ENCODE data around the gene TAS2R31. TPM values are rescaled to one million over a fixed set of nuclear protein-coding genes. Genes with fewer than 3 reads are reported as not detected.
"Not testable (repeated sequence)": the region's sequence is repeated elsewhere in the genome, so short reads cannot be mapped to it uniquely, and the experiment has no call there.

Gene TAS2R31
- total RNA-seq, 1 experiment from 2014 or later, result 1.7 TPM

- no TSS peak for BruUV-seq (replicated peaks)
Measured at GRCh38 chr12:11067514-11067913, 36.3 kb upstream of the TAS2R31 start.

DNA sequence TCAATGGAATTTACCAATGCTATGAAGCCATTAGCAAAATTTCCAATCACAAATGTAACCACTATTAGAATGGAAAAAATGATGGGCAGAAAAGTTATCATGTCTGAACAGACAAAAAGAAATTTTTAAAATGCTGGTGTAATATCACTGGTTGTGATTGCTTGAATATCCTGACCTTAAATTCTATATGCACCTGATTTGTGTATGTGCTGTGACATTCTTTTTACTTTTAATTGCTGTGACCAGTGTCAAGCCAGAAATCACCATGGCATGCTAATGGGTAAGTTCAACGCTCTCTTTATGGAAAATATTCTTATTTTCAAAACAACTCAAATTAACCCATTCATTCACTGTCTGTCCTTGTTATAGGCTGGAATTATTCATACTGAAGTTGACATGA, 31.0 kb upstream of the TAS2R31 start, which contains the start of gene TAS2R46:
TSS of gene TAS2R46 (minus strand) at position 101 of the 400 bp plus-strand sequence. CDS start at position 101, 0 bp downstream.
- BruUV-seq (replicated peaks); H4K20me1 ChIP-seq (ENCODE audit: insufficient read depth); H3K27me3 ChIP-seq (ENCODE audit: insufficient read depth, low read length); H3K4me1 ChIP-seq (ENCODE audit: control insufficient read depth in 1 of 2, insufficient read depth in 2 of 2, low read length in 2 of 2); DNase-seq (ENCODE audit: low read depth, low spot score); H3K4me2 ChIP-seq (ENCODE audit: low read length); H3K9me2 ChIP-seq (ENCODE audit: insufficient read depth); RAD21 ChIA-PET (ENCODE audit: low non-redundant PET in 1 of 2, low total read pairs in 2 of 2, uncharacterized antibody in 2 of 2, unreplicated experiment in 2 of 2); H3K27ac ChIP-seq (ENCODE audit: low read depth, low read length); H3K36me3 ChIP-seq (ENCODE audit: control insufficient read depth in 1 of 2, insufficient read depth in 2 of 2, low read length in 2 of 2); H3K4me3 ChIP-seq (replicated peaks in 1 of 2; ENCODE audit: low read depth in 1 of 2, low read length in 2 of 2); H2AFZ ChIP-seq (ENCODE audit: low read depth, low read length, poor library complexity, severe bottlenecking); ATAC-seq; CTCF ChIA-PET; intact Hi-C loops (cut with micrococcal nuclease); H3K9ac ChIP-seq (ENCODE audit: low read length); H3K9me3 ChIP-seq (ENCODE audit: control insufficient read depth in 1 of 2, insufficient read depth in 1 of 2, low read depth in 1 of 2, low read length in 2 of 2); POLR2A ChIA-PET: not testable (repeated sequence)
- peaks cover 13% of the 10 kb centered on the region; the same call in 1 of the 2 replicates for H3K79me2 ChIP-seq (ENCODE audit: insufficient read depth, low read length)

More at GRCh38 chr12:11067514-11067913, 36.3 kb upstream of the TAS2R31 start:
- Histone ChIP-seq H3K9me3 (ENCODE audit: control insufficient read depth in 1 of 2, insufficient read depth in 1 of 2, low read depth in 1 of 2, low read length in 2 of 2) (no peaks in the 10 kb centered on the region), H3K4me1 (ENCODE audit: control insufficient read depth in 1 of 2, insufficient read depth in 2 of 2, low read length in 2 of 2) (peaks cover 7 to 9% of the 10 kb centered on the region in 2 experiments), H3K27ac (ENCODE audit: low read depth, low read length) (no peak overlapping the region), H2AFZ (ENCODE audit: low read depth, low read length, poor library complexity, severe bottlenecking) (no peak overlapping the region), H3K79me2 (ENCODE audit: insufficient read depth, low read length) (0 out of 2 replicates have a peak, but pooled peaks cover 5% of the 10 kb centered on the region), H4K20me1 (ENCODE audit: insufficient read depth) (0 out of 2 replicates have a peak, but pooled peaks cover 3% of the 10 kb centered on the region), H3K9me2 (ENCODE audit: insufficient read depth) (no peaks in the 10 kb centered on the region), H3K4me2 (ENCODE audit: low read length) (no peak overlapping the region; the same call in 1 of the 2 replicates), H3K9ac (ENCODE audit: low read length) (no peak overlapping the region), H3K27me3 (ENCODE audit: insufficient read depth, low read length) (no peaks in the 10 kb centered on the region), H3K4me3 (replicated peaks in 1 of 2; ENCODE audit: low read depth in 1 of 2, low read length in 2 of 2) (no peak overlapping the region), H3K36me3 (ENCODE audit: control insufficient read depth in 1 of 2, insufficient read depth in 2 of 2, low read length in 2 of 2) (no peaks in the 10 kb centered on the region)
- CTCF ChIA-PET, result no interaction called here
- RAD21 ChIA-PET (ENCODE audit: low non-redundant PET in 1 of 2, low total read pairs in 2 of 2, uncharacterized antibody in 2 of 2, unreplicated experiment in 2 of 2), result no interaction called here
- no peak for TF ChIP-seq EZH2phosphoT487 (IDR thresholded peaks at IDR 0.05; ENCODE audit: borderline replicate concordance)
- no peak for TF ChIP-seq POLR2AphosphoS5 (IDR thresholded peaks at IDR 0.05; ENCODE audit: low read depth, low read length)
- TF ChIP-seq, protein P1, sequence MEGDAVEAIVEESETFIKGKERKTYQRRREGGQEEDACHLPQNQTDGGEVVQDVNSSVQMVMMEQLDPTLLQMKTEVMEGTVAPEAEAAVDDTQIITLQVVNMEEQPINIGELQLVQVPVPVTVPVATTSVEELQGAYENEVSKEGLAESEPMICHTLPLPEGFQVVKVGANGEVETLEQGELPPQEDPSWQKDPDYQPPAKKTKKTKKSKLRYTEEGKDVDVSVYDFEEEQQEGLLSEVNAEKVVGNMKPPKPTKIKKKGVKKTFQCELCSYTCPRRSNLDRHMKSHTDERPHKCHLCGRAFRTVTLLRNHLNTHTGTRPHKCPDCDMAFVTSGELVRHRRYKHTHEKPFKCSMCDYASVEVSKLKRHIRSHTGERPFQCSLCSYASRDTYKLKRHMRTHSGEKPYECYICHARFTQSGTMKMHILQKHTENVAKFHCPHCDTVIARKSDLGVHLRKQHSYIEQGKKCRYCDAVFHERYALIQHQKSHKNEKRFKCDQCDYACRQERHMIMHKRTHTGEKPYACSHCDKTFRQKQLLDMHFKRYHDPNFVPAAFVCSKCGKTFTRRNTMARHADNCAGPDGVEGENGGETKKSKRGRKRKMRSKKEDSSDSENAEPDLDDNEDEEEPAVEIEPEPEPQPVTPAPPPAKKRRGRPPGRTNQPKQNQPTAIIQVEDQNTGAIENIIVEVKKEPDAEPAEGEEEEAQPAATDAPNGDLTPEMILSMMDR (IDR thresholded peaks at IDR 0.05 in 2 of 3, conservative IDR thresholded peaks at IDR 0.05 in 1 of 3; ENCODE audit: borderline replicate concordance in 1 of 3, insufficient read depth in 1 of 3, low read depth in 2 of 3, low read length in 2 of 3), result no peak
- TF ChIP-seq, protein P2, sequence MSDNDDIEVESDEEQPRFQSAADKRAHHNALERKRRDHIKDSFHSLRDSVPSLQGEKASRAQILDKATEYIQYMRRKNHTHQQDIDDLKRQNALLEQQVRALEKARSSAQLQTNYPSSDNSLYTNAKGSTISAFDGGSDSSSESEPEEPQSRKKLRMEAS (IDR thresholded peaks at IDR 0.05), result no peak
- TF ChIP-seq ELF1 (IDR thresholded peaks at IDR 0.05; ENCODE audit: borderline replicate concordance, low read depth), result no peak
- no peak for TF ChIP-seq POLR2A (IDR thresholded peaks at IDR 0.05; ENCODE audit: borderline replicate concordance, extremely low read depth, insufficient read depth, insufficient read length)
- no peak for TF ChIP-seq ZBTB33 (IDR thresholded peaks at IDR 0.05; ENCODE audit: extremely low read depth, insufficient replicate concordance, low read length)
- TF ChIP-seq, protein P3, sequence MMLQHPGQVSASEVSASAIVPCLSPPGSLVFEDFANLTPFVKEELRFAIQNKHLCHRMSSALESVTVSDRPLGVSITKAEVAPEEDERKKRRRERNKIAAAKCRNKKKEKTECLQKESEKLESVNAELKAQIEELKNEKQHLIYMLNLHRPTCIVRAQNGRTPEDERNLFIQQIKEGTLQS (IDR thresholded peaks at IDR 0.05), result no peak
- no peak for TF ChIP-seq CBX3 (IDR thresholded peaks at IDR 0.05; ENCODE audit: low read depth)
- TF ChIP-seq EGR1 (IDR thresholded peaks at IDR 0.05; ENCODE audit: low read depth), result no peak
- no peak for TF ChIP-seq CEBPB (IDR thresholded peaks at IDR 0.05; ENCODE audit: low read depth)
- TF ChIP-seq FOSL1 (IDR thresholded peaks at IDR 0.05; ENCODE audit: low read depth), result no peak
- ATAC-seq, result no peak
- POLR2A ChIA-PET, result no interaction called here
- intact Hi-C loops (cut with micrococcal nuclease), result no loop called here
- no peak for DNase-seq (ENCODE audit: low read depth, low spot score)

Measured in HCT116 (cell line).